ENCODE measurements around the gene SLC5A1. TPM values are rescaled to one million over a fixed set of nuclear protein-coding genes. Genes with fewer than 3 reads are reported as not detected.
"Not testable (repeated sequence)": the region's sequence is repeated elsewhere in the genome, so short reads cannot be mapped to it uniquely, and the experiment has no call there.

The SLC5A1 gene
- total and polyA plus RNA-seq, 2 experiments from 2014 or later, result 0.03 TPM; not detected in 1

DNA sequence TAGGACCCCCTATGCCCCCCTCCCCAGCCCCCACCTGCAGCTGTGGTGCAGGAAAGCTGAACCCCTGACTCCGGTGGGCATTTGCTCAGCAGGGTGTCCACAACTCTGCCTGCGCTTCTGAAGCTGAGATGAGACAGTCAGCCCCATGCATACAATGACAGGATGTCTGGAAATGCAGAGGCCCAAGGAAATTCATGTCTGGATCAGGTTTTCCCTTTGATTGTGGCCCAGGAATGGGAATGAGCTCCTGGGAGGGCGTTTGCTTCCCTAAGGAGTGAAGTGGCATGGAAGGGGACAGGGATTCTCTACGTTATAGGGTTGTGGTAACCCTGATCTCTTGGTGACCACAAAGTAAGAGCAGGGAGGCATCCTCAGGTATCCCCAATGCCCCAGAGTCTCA, 93.8 kb downstream of the SLC5A1 start:
- not testable (repeated sequence) for H3K4me2 ChIP-seq; H3K4me3 Mint-ChIP-seq; H3K4me3 ChIP-seq; H3K36me3 ChIP-seq (ENCODE audit: insufficient read depth); H4K20me1 ChIP-seq (replicated peaks; ENCODE audit: insufficient read depth); DNase-seq (ENCODE audit: low spot score); H3F3A ChIP-seq (replicated peaks; ENCODE audit: low read depth); H3K79me2 ChIP-seq (replicated peaks; ENCODE audit: insufficient read depth); H2AFZ ChIP-seq; H3K27me3 Mint-ChIP-seq (ENCODE audit: insufficient read depth, low read depth, poor library complexity); H3K9me2 ChIP-seq (ENCODE audit: insufficient read depth); H3K27ac Mint-ChIP-seq; H3K4me1 Mint-ChIP-seq; ATAC-seq; H3K4me1 ChIP-seq (ENCODE audit: insufficient read depth); H3K27me3 ChIP-seq (ENCODE audit: insufficient read depth); H3K27ac ChIP-seq (ENCODE audit: low read depth); H3K36me3 Mint-ChIP-seq (ENCODE audit: low read depth); H3K9me3 Mint-ChIP-seq

DNA sequence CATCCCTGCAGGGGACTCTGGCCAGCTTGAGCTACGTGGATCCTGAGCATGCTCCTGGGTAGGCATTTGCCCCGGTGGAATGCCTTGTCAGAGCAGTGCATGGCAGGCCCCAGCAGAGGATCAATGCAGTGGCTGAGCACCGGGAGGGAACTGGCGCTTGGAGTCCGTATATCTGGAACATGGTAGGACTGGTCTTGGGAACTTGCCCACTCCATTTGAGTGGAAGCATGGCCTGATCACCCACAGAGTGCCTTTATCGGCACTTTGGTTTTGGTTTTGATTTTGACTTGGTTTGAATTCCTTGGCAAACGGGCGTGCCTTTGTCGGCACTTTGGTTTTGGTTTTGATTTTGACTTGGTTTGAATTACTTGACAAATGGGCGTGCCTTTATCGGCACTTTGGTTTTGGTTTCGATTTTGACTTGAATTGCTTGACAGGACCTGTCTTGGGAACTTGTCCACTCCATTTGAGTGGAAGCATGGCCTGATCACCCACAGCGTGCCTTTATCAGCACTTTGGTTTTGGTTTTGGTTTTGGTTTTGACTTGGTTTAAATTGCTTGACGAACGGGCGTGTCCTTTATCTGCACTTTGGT, 94.8 kb downstream of the SLC5A1 start:
- peak; percentile 21 for DNase-seq (ENCODE audit: low spot score)
- H3K27me3 Mint-ChIP-seq (ENCODE audit: insufficient read depth, low read depth, poor library complexity); H3K9me2 ChIP-seq (ENCODE audit: insufficient read depth): not testable (repeated sequence)

DNA sequence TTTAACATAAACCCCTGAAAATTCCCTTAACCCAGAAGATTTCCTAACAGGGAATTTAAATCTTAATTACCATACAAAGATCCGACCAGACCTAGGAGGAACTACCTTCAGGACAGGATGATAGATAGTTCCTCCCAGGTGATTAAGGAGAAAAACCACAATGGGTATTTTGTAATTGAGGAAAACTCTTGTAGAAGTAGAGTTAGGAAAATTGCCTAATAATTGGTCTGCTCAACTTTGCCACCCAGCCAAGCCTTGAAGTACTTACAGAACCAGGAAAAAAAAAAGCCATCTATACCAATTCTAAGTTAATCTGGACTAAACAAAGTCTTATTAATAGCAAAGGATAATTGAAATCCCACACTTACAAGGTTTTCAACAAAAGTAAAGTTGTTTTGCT, 95.5 kb downstream of the SLC5A1 start:
- H3K27me3 Mint-ChIP-seq (ENCODE audit: insufficient read depth, low read depth, poor library complexity); H3K27ac Mint-ChIP-seq: not testable (repeated sequence)

More for the DNA sequence above, 94.8 kb downstream of the SLC5A1 start:
- H2AFZ ChIP-seq, result peak overlapping the region; percentile 23; the same call in 1 of the 2 replicates
- H3K9me3 Mint-ChIP-seq; H3K27ac Mint-ChIP-seq; H3F3A ChIP-seq (replicated peaks; ENCODE audit: low read depth); ATAC-seq; H3K27me3 ChIP-seq (ENCODE audit: insufficient read depth); H3K79me2 ChIP-seq (replicated peaks; ENCODE audit: insufficient read depth); H3K36me3 Mint-ChIP-seq (ENCODE audit: low read depth); H3K4me2 ChIP-seq; H3K4me3 ChIP-seq; H3K4me3 Mint-ChIP-seq; H3K36me3 ChIP-seq (ENCODE audit: insufficient read depth); H3K4me1 ChIP-seq (ENCODE audit: insufficient read depth); H3K27ac ChIP-seq (ENCODE audit: low read depth); H4K20me1 ChIP-seq (replicated peaks; ENCODE audit: insufficient read depth); H3K4me1 Mint-ChIP-seq: not testable (repeated sequence)

DNA sequence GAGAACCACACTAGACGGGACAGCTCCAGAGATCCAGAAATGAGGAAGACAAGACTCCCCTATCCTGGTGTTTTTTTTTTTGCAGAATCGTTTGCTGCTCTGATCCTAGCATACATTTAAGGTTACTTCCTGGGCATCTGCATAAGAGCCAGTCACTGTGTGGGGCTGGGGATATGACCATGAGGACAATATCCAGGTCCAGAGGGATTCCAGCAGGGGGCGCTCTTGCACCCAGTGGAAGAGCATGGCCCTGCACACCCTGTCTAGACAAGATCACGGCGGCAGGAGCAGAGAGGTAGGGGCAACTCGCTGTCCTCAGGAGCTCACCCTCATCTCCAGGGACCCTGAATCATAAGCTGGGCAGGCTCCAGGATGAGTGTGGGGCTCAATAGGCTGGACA, 97.6 kb downstream of the SLC5A1 start:
- H3K9me3 Mint-ChIP-seq; H3K4me3 ChIP-seq; H3K27me3 ChIP-seq (ENCODE audit: insufficient read depth); H3K4me2 ChIP-seq; H2AFZ ChIP-seq; H3K4me3 Mint-ChIP-seq; H3K9me2 ChIP-seq (ENCODE audit: insufficient read depth); H3K36me3 Mint-ChIP-seq (ENCODE audit: low read depth); H3K79me2 ChIP-seq (replicated peaks; ENCODE audit: insufficient read depth); H3K4me1 ChIP-seq (ENCODE audit: insufficient read depth); H3K27ac Mint-ChIP-seq; H4K20me1 ChIP-seq (replicated peaks; ENCODE audit: insufficient read depth); H3F3A ChIP-seq (replicated peaks; ENCODE audit: low read depth); H3K27ac ChIP-seq (ENCODE audit: low read depth); H3K36me3 ChIP-seq (ENCODE audit: insufficient read depth); H3K27me3 Mint-ChIP-seq (ENCODE audit: insufficient read depth, low read depth, poor library complexity): not testable (repeated sequence)
- TF ChIP-seq, protein P1, sequence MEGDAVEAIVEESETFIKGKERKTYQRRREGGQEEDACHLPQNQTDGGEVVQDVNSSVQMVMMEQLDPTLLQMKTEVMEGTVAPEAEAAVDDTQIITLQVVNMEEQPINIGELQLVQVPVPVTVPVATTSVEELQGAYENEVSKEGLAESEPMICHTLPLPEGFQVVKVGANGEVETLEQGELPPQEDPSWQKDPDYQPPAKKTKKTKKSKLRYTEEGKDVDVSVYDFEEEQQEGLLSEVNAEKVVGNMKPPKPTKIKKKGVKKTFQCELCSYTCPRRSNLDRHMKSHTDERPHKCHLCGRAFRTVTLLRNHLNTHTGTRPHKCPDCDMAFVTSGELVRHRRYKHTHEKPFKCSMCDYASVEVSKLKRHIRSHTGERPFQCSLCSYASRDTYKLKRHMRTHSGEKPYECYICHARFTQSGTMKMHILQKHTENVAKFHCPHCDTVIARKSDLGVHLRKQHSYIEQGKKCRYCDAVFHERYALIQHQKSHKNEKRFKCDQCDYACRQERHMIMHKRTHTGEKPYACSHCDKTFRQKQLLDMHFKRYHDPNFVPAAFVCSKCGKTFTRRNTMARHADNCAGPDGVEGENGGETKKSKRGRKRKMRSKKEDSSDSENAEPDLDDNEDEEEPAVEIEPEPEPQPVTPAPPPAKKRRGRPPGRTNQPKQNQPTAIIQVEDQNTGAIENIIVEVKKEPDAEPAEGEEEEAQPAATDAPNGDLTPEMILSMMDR (conservative IDR thresholded peaks at IDR 0.05; ENCODE audit: low read depth in 2 of 2), result peak; percentile 40 to 61
- peaks cover 16% of the 10 kb centered on the region; the same call in 2 of the 3 replicates for H3K4me1 Mint-ChIP-seq
- DNase-seq (ENCODE audit: low spot score), result peak; percentile 15
- peak; percentile 99 for ATAC-seq

More for the DNA sequence above, 95.5 kb downstream of the SLC5A1 start:
- not testable (repeated sequence) for H3K36me3 ChIP-seq (ENCODE audit: insufficient read depth); H3K4me3 ChIP-seq; H3K4me1 Mint-ChIP-seq; H3K27ac ChIP-seq (ENCODE audit: low read depth); H3K4me1 ChIP-seq (ENCODE audit: insufficient read depth); H3F3A ChIP-seq (replicated peaks; ENCODE audit: low read depth); DNase-seq (ENCODE audit: low spot score); H3K9me3 Mint-ChIP-seq; H3K36me3 Mint-ChIP-seq (ENCODE audit: low read depth); H3K4me2 ChIP-seq; H2AFZ ChIP-seq; H3K9me2 ChIP-seq (ENCODE audit: insufficient read depth); H3K27me3 ChIP-seq (ENCODE audit: insufficient read depth); H3K4me3 Mint-ChIP-seq; H4K20me1 ChIP-seq (replicated peaks; ENCODE audit: insufficient read depth); ATAC-seq; H3K79me2 ChIP-seq (replicated peaks; ENCODE audit: insufficient read depth)

Data from GM23338 (cell line).